Subcutaneous adipose tissue (tissue), 4 donors: ENCODE measurements around the gene GFM1. TPM values are rescaled to one million over a fixed set of nuclear protein-coding genes. Genes with fewer than 3 reads are reported as not detected.

ENCODE experiments used
- total RNA-seq, 4 donors: library from RNA; depleted of rRNA; stranded (reverse); fragments of >200 nt; gene quantifications; one replicate each; pipeline ENCODE4 v1.1.0, GENCODE V29; 2016
- TF ChIP-seq, protein P1 (sequence below): fragments of 450-650 bp; IDR thresholded peaks from one replicate; pipeline ENCODE4 v1.5.1; 2016; ENCODE audit warnings: low read depth, mild to moderate bottlenecking, control low read depth, antibody characterized with exemption, moderate library complexity

Gene GFM1
- 10 to 100 TPM; 34.2 to 62.4 (median 49.0) TPM for total RNA-seq

DNA sequence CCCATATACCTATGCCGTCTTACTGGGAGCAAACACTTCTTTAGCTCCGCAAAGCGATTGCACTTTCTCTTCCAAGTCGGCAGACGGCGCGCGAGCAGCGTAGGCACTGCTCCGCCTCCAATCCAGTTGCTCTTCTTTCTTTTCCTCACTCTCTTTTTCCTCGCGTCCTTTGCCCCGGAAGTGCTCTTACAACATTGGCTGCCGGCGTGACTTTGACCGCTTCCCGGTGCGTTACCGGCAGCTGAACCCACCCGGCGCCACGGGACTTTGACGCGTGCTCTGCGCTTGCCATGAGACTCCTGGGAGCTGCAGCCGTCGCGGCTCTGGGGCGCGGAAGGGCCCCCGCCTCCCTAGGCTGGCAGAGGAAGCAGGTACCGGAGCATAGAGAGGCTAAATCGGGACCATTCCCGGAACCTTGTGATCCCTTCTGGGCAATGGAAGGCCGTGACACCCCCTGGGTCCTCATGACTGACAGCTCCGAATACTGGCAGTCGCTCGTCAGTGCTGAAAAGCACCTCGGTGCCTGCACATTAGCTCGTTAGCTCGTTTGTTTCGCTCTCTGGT is at the start of gene GFM1:
Gene GFM1 (plus strand): TSS at position 183 of the 564 bp plus-strand sequence. CDS start 108 bp downstream, at position 291.
- TF ChIP-seq, protein P1, sequence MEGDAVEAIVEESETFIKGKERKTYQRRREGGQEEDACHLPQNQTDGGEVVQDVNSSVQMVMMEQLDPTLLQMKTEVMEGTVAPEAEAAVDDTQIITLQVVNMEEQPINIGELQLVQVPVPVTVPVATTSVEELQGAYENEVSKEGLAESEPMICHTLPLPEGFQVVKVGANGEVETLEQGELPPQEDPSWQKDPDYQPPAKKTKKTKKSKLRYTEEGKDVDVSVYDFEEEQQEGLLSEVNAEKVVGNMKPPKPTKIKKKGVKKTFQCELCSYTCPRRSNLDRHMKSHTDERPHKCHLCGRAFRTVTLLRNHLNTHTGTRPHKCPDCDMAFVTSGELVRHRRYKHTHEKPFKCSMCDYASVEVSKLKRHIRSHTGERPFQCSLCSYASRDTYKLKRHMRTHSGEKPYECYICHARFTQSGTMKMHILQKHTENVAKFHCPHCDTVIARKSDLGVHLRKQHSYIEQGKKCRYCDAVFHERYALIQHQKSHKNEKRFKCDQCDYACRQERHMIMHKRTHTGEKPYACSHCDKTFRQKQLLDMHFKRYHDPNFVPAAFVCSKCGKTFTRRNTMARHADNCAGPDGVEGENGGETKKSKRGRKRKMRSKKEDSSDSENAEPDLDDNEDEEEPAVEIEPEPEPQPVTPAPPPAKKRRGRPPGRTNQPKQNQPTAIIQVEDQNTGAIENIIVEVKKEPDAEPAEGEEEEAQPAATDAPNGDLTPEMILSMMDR = no peak

DNA sequence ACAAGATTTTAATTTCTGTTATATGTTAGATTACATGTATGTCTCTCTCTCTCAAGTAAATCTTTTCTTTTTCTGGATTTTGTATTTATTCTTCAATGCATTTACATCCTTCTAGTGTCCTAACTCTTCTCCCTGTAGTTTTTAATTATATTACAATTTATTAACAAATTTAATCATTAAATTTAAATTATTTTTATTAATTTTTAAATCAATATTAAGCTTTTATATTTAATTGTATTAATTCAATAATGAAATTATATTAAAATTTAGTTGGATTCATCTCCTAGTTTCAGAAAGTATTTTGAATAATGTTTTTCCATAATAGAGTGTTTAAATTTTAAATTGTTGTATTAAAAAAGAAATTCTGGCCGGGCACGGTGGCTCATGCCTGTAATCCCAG is 43.5 kb upstream of the GFM1 start:
- TF ChIP-seq, protein P1 = no peak

DNA sequence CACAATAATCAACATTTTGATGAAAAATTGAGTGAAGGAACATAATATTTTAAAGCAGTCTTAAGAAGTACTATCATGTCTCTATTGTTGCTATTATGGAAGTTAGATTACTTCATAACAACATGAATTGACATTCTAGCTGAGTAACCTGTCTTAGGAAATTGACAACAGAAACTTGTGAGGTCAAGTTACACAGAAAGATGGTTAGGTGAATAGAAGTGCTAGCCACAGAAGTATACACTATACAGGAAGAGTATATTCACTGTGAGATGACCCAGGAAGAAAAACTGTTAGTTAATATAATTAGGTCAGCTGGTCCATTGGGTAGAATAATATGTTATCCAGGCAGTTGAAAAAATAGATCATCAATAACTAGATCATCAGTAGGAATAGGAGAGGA is 42.1 kb upstream of the GFM1 start:
- TF ChIP-seq, protein P1 = no peak

DNA sequence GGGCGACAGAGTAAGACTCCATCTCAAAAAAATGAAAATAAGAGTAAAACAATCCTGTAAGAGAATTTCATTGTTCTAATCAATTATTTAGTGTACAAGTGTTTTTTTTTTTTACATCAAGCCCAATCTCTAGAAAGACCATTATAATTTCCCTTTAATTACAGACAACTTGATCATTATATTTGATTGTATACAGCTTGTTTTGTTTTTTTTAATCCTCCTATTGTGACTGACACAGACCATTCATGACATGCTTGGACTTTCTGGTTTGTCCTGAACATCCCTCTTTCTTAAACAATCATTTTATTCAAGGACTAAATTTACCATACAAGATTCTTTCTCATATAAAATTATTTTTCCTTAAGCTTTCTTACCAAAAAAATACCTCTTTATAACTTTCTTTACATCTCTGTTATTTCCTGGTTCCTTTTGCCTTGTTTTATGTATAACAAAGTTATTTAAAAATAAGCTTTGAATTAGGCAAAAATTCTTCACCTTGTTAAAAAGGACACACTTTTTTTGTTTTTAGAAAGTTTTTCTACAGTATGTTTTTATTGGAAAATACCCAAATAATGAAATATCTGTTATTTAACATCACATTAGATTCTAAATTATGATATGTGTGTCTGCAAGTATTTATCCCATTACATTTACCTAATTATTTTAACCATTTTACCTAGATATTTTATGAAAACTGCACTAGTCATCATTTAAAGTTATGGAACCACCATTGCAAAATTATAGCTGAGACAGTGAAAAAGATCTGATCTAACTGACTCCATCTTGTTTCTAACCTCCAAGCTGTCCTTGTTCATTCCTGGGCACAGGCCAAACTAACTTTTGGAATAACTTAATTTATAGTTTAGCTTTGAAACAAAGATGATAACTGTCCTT is 26.1 kb upstream of the GFM1 start:
- TF ChIP-seq, protein P1 = no peak

DNA sequence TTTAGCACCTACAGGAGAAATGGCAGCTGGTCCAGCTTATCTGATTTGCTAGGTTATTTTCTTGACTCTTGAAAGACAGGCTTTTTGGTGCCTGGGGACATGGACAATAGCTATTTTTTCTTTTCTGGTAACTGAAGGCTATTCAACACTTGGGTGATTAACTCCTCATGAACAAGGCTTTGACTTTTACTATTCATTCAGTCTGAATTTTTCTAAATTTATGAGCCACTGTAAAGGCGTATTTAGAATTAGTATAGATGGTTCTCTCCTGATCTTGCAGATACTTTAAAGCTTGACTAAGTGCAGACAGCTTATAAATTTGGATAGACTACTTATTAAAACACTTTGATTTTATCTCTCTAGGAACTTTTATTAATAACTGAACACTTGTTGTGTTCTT is 18.4 kb upstream of the GFM1 start:
- TF ChIP-seq, protein P1 = no peak

DNA sequence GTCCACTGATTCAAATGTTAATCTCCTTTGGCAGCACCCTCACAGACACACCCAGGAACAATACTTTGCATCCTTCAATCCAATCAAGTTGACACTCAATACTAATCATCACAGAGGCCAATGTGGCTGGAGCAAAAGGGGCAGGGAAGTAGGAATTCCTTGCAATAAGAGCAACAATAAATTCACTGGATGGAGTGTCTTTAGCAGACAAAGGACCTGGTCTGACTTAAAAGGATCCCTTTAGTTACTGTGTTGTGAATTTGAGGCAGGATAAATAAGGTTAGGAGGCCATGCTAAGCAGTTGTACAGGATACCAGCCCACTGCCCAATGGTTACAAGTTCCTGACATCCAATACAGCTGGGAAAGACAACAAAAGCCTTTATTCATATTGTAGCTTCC is 12.3 kb upstream of the GFM1 start:
- TF ChIP-seq, protein P1 = no peak

DNA sequence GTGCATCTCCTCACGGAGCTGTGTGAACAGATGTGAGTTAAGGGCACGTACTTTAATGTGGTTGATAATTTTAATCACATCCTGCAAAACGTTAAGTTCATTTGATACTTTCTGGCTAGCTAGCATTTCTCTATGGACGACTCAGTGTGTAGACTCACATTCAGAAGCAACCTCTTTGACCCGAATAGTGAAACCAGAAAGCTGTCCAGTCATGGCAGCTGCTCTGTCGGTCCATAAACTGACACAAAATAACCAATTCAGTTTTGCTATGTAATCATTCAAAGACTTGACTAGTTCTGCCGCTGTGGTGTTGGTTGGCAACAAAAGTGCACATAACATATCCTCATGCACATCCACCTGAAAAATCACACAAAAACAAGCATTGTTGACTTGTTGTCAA is 3.7 kb upstream of the GFM1 start:
- TF ChIP-seq, protein P1 = no peak
